ENCODE results near the gene FMO1. TPM values are rescaled to one million over a fixed set of nuclear protein-coding genes. Genes with fewer than 3 reads are reported as not detected.

Gene FMO1
- polyA plus RNA-seq, 3 donors = 1.2 to 15.5 (median 2.4) TPM

- no peak overlapping the region for H3K27ac ChIP-seq (ENCODE audit: low read depth, low read length)
- 0 to 13% (median 8%) methylated on average over 1 of the region's 1 CpG for WGBS, 3 donors
These were observed 65.1 kb downstream of the FMO1 start for GRCh38 chr1:171313319-171313834.

- WGBS, 3 donors = 0 to 1% (median 1%) methylated on average over 10 of the region's 10 CpGs
- H3K27ac ChIP-seq (ENCODE audit: low read depth, low read length) = no peak within 1 kb of the TSS
These were observed 65.6 kb downstream of the FMO1 start, which contains the start of gene FMO4 for GRCh38 chr1:171313835-171314320. Gene FMO4, plus strand, starts transcription at chr1:171314183. Its CDS starts 5,643 bp downstream, at chr1:171319826.

GRCh38 chr1:171329251-171329650, 81.0 kb downstream of the FMO1 start:
- H3K27ac ChIP-seq (ENCODE audit: low read depth, low read length) = no peak overlapping the region
- 93 to 97% (median 96%) methylated on average over 7 of the region's 7 CpGs for WGBS, 3 donors

GRCh38 chr1:171334024-171334640, 85.8 kb downstream of the FMO1 start:
- no peak overlapping the region for H3K27ac ChIP-seq (ENCODE audit: low read depth, low read length)
- WGBS, 3 donors = 71 to 86% (median 83%) methylated on average over 1 of the region's 1 CpG

Other genes with a start within 250 kb of the FMO1 start
- 10 to 100 TPM in 1 of 3 donors, 1 to 10 TPM in 1, under 1 TPM in 1; 0.59 to 13.2 (median 3.4) TPM for gene FMO3, start 157.6 kb upstream of the FMO1 start, polyA plus RNA-seq
- gene FMO2, start 63.2 kb upstream of the FMO1 start, polyA plus RNA-seq = 10 to 100 TPM in 2 of 3 donors, 1 to 10 TPM in 1; 3.3 to 79.6 (median 28.1) TPM
- gene FMO4, start 65.7 kb downstream of the FMO1 start, polyA plus RNA-seq = 1 to 10 TPM; 2.1 to 3.6 (median 2.6) TPM
- gene PRRC2C, start 237.0 kb downstream of the FMO1 start, polyA plus RNA-seq = 10 to 100 TPM; 20.0 to 33.2 (median 26.9) TPM

All from adipose tissue (tissue), 3 donors.